Mesothelial cell of epicardium (in vitro differentiated cells): ENCODE results near the gene GRM7. TPM values are rescaled to one million over a fixed set of nuclear protein-coding genes. Genes with fewer than 3 reads are reported as not detected.

Experiments used
- DNase-seq, 2 experiments: peaks; one replicate each; pipeline ENCODE4 v3.0.0; 2021; ENCODE audit warnings: low spot score in 2 of 2; ENCODE audit not compliant: unreplicated experiment in 2 of 2
- H3K27ac Mint-ChIP-seq: 2 replicates; pipeline ENCODE4 v1.8.0; 2021; ENCODE audit warnings: mixed read lengths
- H3K27me3 Mint-ChIP-seq: 2 replicates; pipeline ENCODE4 v1.8.0; 2021; ENCODE audit warnings: low read depth, mixed read lengths
- H3K36me3 Mint-ChIP-seq: 2 replicates; pipeline ENCODE4 v1.8.0; 2021; ENCODE audit warnings: mixed read lengths
- H3K4me1 Mint-ChIP-seq: 2 replicates; pipeline ENCODE4 v1.8.0; 2021; ENCODE audit warnings: mixed read lengths
- H3K4me3 Mint-ChIP-seq: 2 replicates; pipeline ENCODE4 v1.8.0; 2021; ENCODE audit warnings: mild to moderate bottlenecking, moderate library complexity, mixed read lengths
- H3K9me3 Mint-ChIP-seq: 2 replicates; pipeline ENCODE4 v1.8.0; 2021; ENCODE audit warnings: mixed read lengths
- total RNA-seq: library from RNA; stranded (reverse); gene quantifications from 3 replicates; pipeline ENCODE4 v1.2.1, GENCODE V29; 2021
- TF ChIP-seq, protein P1 (sequence below): fragments of 200-600 bp; sonication (generic); IDR thresholded peaks from one replicate; pipeline ENCODE4 v1.5.0; 2021; ENCODE audit warnings: antibody characterized with exemption; ENCODE audit not compliant: unreplicated experiment

GRM7 gene
- total RNA-seq, 1 donor from 2014 or later: 0.69 TPM

DNA sequence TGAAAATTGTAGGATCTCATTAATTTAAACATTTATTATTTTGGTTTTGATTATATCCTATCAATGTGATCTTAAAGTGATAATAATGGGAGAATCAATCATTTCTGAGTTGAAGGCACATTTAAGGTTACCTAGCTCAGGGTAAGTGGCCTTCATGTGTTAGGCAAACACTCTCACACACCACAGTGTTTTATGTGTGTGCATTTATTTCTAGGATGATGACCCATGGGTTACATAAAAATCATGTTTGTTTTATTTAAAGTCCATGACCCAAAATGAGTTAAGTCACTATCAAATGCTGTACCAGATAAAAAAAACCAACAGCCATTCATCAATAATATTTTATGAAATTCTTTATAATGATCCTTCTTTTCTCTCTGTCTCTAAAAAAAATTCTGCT lies 520.8 kb downstream of the GRM7 start:
- no peaks in the 10 kb centered on the region for H3K27me3 Mint-ChIP-seq
- H3K4me3 Mint-ChIP-seq: no peak overlapping the region
- H3K9me3 Mint-ChIP-seq: peaks cover under 1% of the 10 kb centered on the region
- H3K27ac Mint-ChIP-seq: no peak overlapping the region
- H3K36me3 Mint-ChIP-seq: no peaks in the 10 kb centered on the region
- TF ChIP-seq, protein P1, sequence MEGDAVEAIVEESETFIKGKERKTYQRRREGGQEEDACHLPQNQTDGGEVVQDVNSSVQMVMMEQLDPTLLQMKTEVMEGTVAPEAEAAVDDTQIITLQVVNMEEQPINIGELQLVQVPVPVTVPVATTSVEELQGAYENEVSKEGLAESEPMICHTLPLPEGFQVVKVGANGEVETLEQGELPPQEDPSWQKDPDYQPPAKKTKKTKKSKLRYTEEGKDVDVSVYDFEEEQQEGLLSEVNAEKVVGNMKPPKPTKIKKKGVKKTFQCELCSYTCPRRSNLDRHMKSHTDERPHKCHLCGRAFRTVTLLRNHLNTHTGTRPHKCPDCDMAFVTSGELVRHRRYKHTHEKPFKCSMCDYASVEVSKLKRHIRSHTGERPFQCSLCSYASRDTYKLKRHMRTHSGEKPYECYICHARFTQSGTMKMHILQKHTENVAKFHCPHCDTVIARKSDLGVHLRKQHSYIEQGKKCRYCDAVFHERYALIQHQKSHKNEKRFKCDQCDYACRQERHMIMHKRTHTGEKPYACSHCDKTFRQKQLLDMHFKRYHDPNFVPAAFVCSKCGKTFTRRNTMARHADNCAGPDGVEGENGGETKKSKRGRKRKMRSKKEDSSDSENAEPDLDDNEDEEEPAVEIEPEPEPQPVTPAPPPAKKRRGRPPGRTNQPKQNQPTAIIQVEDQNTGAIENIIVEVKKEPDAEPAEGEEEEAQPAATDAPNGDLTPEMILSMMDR: no peak
- peaks cover 21% of the 10 kb centered on the region for H3K4me1 Mint-ChIP-seq
- no peak for DNase-seq

DNA sequence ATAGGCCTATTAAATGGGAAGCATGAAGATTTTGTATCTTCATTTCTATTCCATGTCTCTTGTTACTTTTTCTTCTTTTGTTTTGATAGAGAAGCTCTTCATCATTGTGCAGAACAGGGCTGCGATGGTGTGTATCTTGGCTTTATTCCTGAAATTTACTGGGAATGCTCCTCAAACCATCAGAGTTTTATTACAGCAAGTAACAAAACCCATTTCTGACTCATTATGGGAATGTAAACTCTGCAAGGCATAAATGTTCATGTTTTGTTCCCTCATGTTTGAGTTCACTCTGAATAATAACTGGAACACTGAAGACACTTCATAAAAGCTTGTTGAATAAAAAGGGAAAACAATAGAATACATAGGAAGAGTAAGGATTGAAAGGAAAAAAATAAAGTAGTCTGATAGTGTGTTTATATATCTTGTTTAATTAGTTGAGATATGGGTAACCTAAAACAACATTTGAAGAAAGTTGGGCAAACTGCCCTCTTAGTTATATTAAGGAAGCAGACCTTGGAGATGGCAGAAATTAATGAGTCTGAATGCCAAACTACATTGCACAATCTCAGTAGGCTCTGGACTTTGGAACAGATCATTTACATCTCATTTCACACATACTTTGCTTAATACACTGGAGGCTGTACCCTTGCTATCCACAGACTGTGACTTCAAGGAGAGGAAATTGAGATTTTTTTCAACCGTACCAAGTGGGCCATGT lies 521.5 kb downstream of the GRM7 start:
- H3K4me1 Mint-ChIP-seq: peaks cover 21% of the 10 kb centered on the region
- H3K27ac Mint-ChIP-seq: no peak overlapping the region
- H3K4me3 Mint-ChIP-seq: no peak overlapping the region
- no peaks in the 10 kb centered on the region for H3K36me3 Mint-ChIP-seq
- TF ChIP-seq, protein P1: no peak
- H3K27me3 Mint-ChIP-seq: no peaks in the 10 kb centered on the region
- H3K9me3 Mint-ChIP-seq: peaks cover 8% of the 10 kb centered on the region
- no peak for DNase-seq

GRCh38 chr3:7385635-7386034 lies 524.7 kb downstream of the GRM7 start:
- peaks cover 19% of the 10 kb centered on the region for H3K4me1 Mint-ChIP-seq
- no peaks in the 10 kb centered on the region for H3K36me3 Mint-ChIP-seq
- no peak overlapping the region for H3K27ac Mint-ChIP-seq
- H3K27me3 Mint-ChIP-seq: no peaks in the 10 kb centered on the region
- DNase-seq: no peak
- no peak overlapping the region for H3K4me3 Mint-ChIP-seq
- H3K9me3 Mint-ChIP-seq: peaks cover 19% of the 10 kb centered on the region
- TF ChIP-seq, protein P1: no peak

GRCh38 chr3:7388026-7388425 lies 527.1 kb downstream of the GRM7 start:
- Mint-ChIP-seq H3K4me1 (peaks cover 6% of the 10 kb centered on the region), H3K36me3 (no peaks in the 10 kb centered on the region), H3K4me3 (no peak overlapping the region), H3K9me3 (peaks cover 19% of the 10 kb centered on the region), H3K27me3 (no peaks in the 10 kb centered on the region), H3K27ac (no peak overlapping the region)
- DNase-seq: no peak
- TF ChIP-seq, protein P1: no peak

DNA sequence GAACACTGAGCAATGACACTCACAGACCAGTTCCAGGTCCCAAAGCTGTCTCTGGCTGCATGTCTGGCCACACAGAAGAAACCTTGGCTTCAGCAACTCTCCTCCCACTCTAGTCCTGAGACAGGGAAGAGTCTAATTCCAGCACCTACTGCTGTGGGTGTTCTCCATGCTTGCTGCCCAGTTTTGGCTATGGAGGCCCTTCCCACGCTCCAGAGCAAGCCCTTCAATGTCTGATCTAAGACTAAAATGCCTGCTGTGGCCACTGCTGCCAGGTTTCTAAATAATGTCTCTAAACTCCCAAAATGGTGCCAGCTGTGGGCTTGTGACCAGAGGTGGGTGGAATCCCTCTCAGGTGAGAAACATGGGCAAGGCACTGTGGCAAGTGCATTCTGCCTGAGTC lies 531.3 kb downstream of the GRM7 start:
- no peak overlapping the region for H3K27ac Mint-ChIP-seq

More for the DNA sequence above, 531.3 kb downstream of the GRM7 start:
- H3K4me1 Mint-ChIP-seq: no peaks in the 10 kb centered on the region
- peaks cover 14% of the 10 kb centered on the region for H3K9me3 Mint-ChIP-seq
- no peak overlapping the region for H3K4me3 Mint-ChIP-seq
- no peak for DNase-seq
- no peaks in the 10 kb centered on the region for H3K27me3 Mint-ChIP-seq
- no peaks in the 10 kb centered on the region for H3K36me3 Mint-ChIP-seq
- TF ChIP-seq, protein P1: no peak
